LNCAP (cell line): ENCODE measurements around the gene ACY1.

ENCODE experiments used
- CTCF ChIP-seq: fragments of 450-650 bp; IDR thresholded peaks from 2 replicates; pipeline ENCODE4 v1.5.1; 2017; ENCODE audit warnings: mild to moderate bottlenecking

Gene ACY1

DNA sequence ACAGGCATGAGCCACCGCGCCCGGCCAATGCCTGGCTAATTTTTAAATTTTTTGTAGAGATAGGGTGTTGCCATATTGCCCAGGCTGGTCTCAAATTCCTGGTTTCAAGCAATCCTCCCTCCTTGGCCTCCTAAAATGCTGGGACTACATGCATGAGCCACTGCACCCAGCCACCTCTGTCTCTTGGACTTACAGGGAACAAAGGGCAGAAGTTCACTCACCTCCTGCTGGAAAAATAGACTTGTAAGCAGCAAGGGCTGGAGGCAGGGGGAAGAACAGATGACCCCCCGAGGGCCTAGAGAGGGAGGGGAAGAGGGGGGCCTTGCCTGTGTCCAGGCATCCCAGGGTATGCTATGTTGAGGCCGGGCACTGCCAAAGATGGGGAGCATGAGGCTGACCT, 50.9 kb downstream of the ACY1 start:
- no peak for TF ChIP-seq CTCF

DNA sequence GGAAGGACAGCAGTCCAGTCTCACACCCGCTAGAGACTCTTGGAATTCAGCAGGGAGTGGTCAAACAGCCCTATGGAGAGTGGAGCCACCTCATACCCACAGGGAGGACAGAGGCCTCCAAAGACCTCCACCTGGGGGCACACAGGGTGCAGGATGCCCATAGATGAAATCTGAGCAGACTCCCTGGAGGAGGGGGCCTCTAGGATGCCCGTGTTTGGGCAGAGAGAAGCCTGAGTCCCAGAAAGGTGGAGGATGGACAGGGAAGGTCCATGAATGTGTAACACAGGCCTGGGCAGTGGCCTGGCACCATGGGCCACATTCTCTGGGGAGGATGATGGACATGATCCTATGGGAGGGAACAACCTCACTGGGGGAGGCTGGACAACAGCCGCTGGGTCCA, 51.3 kb downstream of the ACY1 start:
- no peak for TF ChIP-seq CTCF

GRCh38 chr3:52036222-52036694, 52.9 kb downstream of the ACY1 start:
- no peak for TF ChIP-seq CTCF

DNA sequence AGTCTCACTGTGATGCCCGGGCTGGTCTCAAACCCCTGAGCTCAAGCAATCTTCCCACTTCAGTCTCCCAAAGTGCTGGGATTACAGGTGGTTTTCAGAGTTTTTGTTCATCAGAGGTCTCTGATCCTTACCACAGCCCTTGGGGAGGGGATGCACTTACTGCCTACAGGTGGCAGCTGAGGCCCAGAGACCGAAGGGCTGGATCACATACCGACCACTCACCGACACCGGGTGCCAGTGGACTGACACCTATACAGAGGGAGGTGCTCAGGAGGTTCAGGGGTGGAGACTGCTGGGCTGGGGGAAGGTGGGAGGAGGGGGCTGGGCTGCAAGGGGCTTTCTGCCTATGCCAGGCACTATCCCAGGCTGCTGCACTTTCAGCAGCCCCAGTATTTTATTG, 53.5 kb downstream of the ACY1 start:
- TF ChIP-seq CTCF = no peak

DNA sequence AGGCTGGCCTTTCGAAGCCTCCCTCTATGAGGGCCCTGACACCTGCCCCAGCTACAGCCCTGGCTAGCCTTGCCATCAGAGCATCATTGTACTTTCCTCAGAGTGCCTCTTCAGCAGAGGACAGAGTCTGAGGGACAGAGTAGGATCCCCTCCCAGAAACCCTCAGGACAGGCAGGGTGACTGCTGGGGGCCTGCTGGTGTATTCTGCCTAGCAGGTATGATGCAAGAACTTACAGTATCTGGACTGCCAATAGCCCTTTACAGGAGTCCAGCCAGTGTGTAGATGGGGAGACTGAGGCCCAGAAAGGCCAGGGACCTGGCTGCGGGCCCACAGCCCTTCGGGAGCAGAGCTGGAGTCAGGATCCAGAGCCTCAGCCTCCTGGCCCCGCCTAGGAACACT, 54.0 kb downstream of the ACY1 start:
- TF ChIP-seq CTCF = no peak

DNA sequence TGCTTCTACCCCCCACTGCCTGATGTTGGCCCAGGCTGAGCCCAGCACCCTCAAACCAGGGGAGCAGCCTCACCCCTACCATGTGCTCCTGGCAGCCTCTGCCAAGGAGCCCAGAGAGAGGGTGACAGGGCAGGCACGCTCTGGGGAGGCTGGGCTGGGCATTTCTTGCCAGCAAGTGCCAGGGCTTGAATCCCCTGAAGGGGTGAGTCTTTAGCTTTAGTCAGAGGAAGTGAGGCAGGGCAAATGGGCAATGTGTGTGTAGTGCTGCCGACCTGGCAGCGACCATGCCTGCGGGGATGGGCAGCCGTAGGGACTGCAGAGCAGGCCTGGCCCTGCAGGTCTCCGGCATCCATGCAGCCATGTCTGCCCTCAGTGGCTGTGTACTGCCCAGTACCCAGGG, 54.9 kb downstream of the ACY1 start:
- no peak for TF ChIP-seq CTCF
